ENCODE measurements around the gene NONO.

GRCh38 chrX:71283403-71284143 is at the start of gene NONO:
- TF ChIP-seq, protein P1, sequence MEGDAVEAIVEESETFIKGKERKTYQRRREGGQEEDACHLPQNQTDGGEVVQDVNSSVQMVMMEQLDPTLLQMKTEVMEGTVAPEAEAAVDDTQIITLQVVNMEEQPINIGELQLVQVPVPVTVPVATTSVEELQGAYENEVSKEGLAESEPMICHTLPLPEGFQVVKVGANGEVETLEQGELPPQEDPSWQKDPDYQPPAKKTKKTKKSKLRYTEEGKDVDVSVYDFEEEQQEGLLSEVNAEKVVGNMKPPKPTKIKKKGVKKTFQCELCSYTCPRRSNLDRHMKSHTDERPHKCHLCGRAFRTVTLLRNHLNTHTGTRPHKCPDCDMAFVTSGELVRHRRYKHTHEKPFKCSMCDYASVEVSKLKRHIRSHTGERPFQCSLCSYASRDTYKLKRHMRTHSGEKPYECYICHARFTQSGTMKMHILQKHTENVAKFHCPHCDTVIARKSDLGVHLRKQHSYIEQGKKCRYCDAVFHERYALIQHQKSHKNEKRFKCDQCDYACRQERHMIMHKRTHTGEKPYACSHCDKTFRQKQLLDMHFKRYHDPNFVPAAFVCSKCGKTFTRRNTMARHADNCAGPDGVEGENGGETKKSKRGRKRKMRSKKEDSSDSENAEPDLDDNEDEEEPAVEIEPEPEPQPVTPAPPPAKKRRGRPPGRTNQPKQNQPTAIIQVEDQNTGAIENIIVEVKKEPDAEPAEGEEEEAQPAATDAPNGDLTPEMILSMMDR (IDR thresholded peaks at IDR 0.05; ENCODE audit: low read depth, low read length, poor library complexity, severe bottlenecking), result no peak
- TF ChIP-seq EZH2phosphoT487 (IDR thresholded peaks at IDR 0.05; ENCODE audit: borderline replicate concordance, low read length), result no peak
